HepG2 (cell line): ENCODE data around the gene PIGX. TPM values are rescaled to one million over a fixed set of nuclear protein-coding genes. Genes with fewer than 3 reads are reported as not detected.

Source experiments
- ATAC-seq: fragments of 200-7000 bp; cut with Tn5 transposase; 3 replicates; pipeline ENCODE4 v1.9.1; 2020; ENCODE audit warnings: mild to moderate bottlenecking, moderate library complexity
- BruUV-seq: library from RNA; stranded (reverse); fragments of 400-500 nt; replicated peaks from 2 replicates; lab custom pipeline; 2021; lab: Mats Ljungman, UMichigan
- CTCF ChIA-PET: fragments of 300-600 bp; formaldehyde crosslinking; extraction: SDS; loops from one replicate; lab custom pipeline; 2021; ENCODE audit warnings: low total read pairs, inconsistent platforms, low intra/inter-chr PET ratio; lab: Yijun Ruan, JAX
- POLR2A ChIA-PET: fragments of 350-600 bp; sonication (Branson Sonifier 250); formaldehyde crosslinking; loops from one replicate; lab custom pipeline; 2020; ENCODE audit warnings: antibody characterized with exemption, inconsistent platforms; lab: Yijun Ruan, JAX
- DNase-seq: peaks from one replicate; pipeline ENCODE4 v3.0.0-alpha.2; 2015; ENCODE audit warnings: low spot score
- FAIRE-seq: peaks from 3 replicates; lab custom pipeline; 2011; peaks lifted over from hg19 to GRCh38; lab: Jason Lieb, UNC
- H2AFZ ChIP-seq: one replicate; pipeline ENCODE4 v1.6.1; 2011; ENCODE audit warnings: low read length, inconsistent platforms
- H3K27ac ChIP-seq: fragments of 300-600 bp; 3 replicates; pipeline ENCODE4 v1.8.0; 2011; ENCODE audit warnings: mixed run types, mild to moderate bottlenecking, mixed read lengths, low read length, inconsistent platforms; ENCODE audit not compliant: insufficient read depth; ENCODE audit errors: extremely low read length
- H3K27me3 ChIP-seq, 2 experiments: fragments of 200-600 bp in 1 of 2; 2 replicates in 1 of 2; 3 replicates in 1 of 2; pipeline versions ENCODE4 v1.6.0 to v1.8.0; 2011; ENCODE audit warnings: low read length in 2 of 2, mild to moderate bottlenecking in 2 of 2, moderate library complexity in 2 of 2, inconsistent platforms in 1 of 2; ENCODE audit not compliant: insufficient read depth in 2 of 2, control insufficient read depth in 1 of 2
- H3K36me3 ChIP-seq, 2 experiments: fragments of 200-600 bp in 1 of 2; replicated peaks in 1 of 2; 2 replicates in 1 of 2; 3 replicates in 1 of 2; pipeline versions ENCODE4 v1.5.1 to v1.8.0; 2011; ENCODE audit warnings: low read length in 2 of 2, inconsistent platforms in 1 of 2; ENCODE audit not compliant: insufficient read depth in 2 of 2, control insufficient read depth in 1 of 2
- H3K4me1 ChIP-seq: 2 replicates; pipeline ENCODE4 v1.5.1; 2012; ENCODE audit warnings: low read length, inconsistent platforms; ENCODE audit not compliant: insufficient read depth
- H3K4me2 ChIP-seq: 2 replicates; pipeline ENCODE4 v1.6.0; 2011; ENCODE audit warnings: low read depth, low read length, inconsistent platforms
- H3K4me3 ChIP-seq, 3 experiments: fragments of 200-600 bp in 1 of 3; sonication (generic), shearing (Covaris generic) in 1 of 3; replicated peaks in 1 of 3; 2 replicates each; pipeline ENCODE4 v1.5.1; 2011 to 2016; ENCODE audit warnings: low read length in 3 of 3, inconsistent platforms in 2 of 3, low read depth in 2 of 3, mild to moderate bottlenecking in 2 of 3, control low read depth in 1 of 3, mixed read lengths in 1 of 3; ENCODE audit not compliant: insufficient read depth in 1 of 3
- H3K79me2 ChIP-seq: one replicate; pipeline ENCODE4 v1.6.1; 2011; ENCODE audit warnings: low read length, inconsistent platforms; ENCODE audit not compliant: insufficient read depth
- H3K9ac ChIP-seq: 2 replicates; pipeline ENCODE4 v1.6.0; 2011; ENCODE audit warnings: mild to moderate bottlenecking, low read depth, low read length, inconsistent platforms; ENCODE audit not compliant: insufficient read depth
- H3K9me3 ChIP-seq: 2 replicates; pipeline ENCODE4 v1.5.1; 2012; ENCODE audit warnings: mild to moderate bottlenecking, low read length
- H4K20me1 ChIP-seq: 2 replicates; pipeline ENCODE4 v1.6.0; 2011; ENCODE audit warnings: inconsistent platforms, mild to moderate bottlenecking, low read length, moderate library complexity; ENCODE audit not compliant: insufficient read depth
- BORCS8-MEF2B ChIP-seq: sonication (generic); formaldehyde crosslinking; IDR thresholded peaks from 2 replicates; pipeline ENCODE4 v1.8.0; 2022; ENCODE audit warnings: mild to moderate bottlenecking, missing genetic modification reagents
- CEBPZ ChIP-seq: IDR thresholded peaks from 2 replicates; pipeline ENCODE4 v1.6.1; 2012; ENCODE audit warnings: low read length, improper control_type of control experiment
- FOXA3 ChIP-seq: IDR thresholded peaks from 2 replicates; pipeline ENCODE4 v1.6.1; 2016; ENCODE audit warnings: missing genetic modification reagents, missing compliant biosample characterization
- GPBP1L1 ChIP-seq: sonication (generic); formaldehyde crosslinking; IDR thresholded peaks from 2 replicates; pipeline ENCODE4 v1.5.0; 2020; ENCODE audit warnings: mild to moderate bottlenecking, missing genetic modification reagents
- HOXA7 ChIP-seq: sonication (generic); formaldehyde crosslinking; IDR thresholded peaks from 2 replicates; pipeline ENCODE4 v1.8.1; 2022; ENCODE audit warnings: mild to moderate bottlenecking, missing genetic modification reagents, moderate library complexity
- MAFF ChIP-seq: IDR thresholded peaks from 2 replicates; pipeline ENCODE4 v1.6.1; 2011; ENCODE audit warnings: low read depth, low read length, improper control_type of control experiment
- WIZ ChIP-seq: sonication (generic); formaldehyde crosslinking; IDR thresholded peaks from 2 replicates; pipeline ENCODE4 v1.5.1; 2020; ENCODE audit warnings: mild to moderate bottlenecking, missing genetic modification reagents
- XBP1 ChIP-seq: sonication (generic); formaldehyde crosslinking; IDR thresholded peaks from 2 replicates; pipeline ENCODE4 v1.5.0; 2020; ENCODE audit warnings: missing genetic modification reagents
- ZBTB33 ChIP-seq: sonication (generic); formaldehyde crosslinking; IDR thresholded peaks from 2 replicates; pipeline ENCODE4 v1.4.0; 2020; ENCODE audit warnings: missing genetic modification reagents
- ZBTB46 ChIP-seq: sonication (generic); formaldehyde crosslinking; IDR thresholded peaks from 2 replicates; pipeline ENCODE4 v1.4.0; 2020; ENCODE audit warnings: mild to moderate bottlenecking, missing genetic modification reagents, borderline replicate concordance
- ZNF263 ChIP-seq: sonication (generic); formaldehyde crosslinking; IDR thresholded peaks from 2 replicates; pipeline ENCODE4 v1.4.0; 2020; ENCODE audit warnings: missing genetic modification reagents
- ZNF383 ChIP-seq: sonication (generic); formaldehyde crosslinking; IDR thresholded peaks from 2 replicates; pipeline ENCODE4 v1.4.0; 2020; ENCODE audit warnings: missing genetic modification reagents, mild to moderate bottlenecking, borderline replicate concordance
- ZSCAN22 ChIP-seq: sonication (generic); formaldehyde crosslinking; IDR thresholded peaks from 2 replicates; pipeline ENCODE4 v1.4.0; 2020; ENCODE audit warnings: mild to moderate bottlenecking, missing genetic modification reagents
- WGBS: methylation state at CpG from one replicate; pipeline ENCODE4 v1.1.6; 2017; ENCODE audit warnings: low lambda C conversion rate; 5-methylcytosine and 5-hydroxymethylcytosine counted together
- in situ Hi-C: cut with HindIII; loops from 2 replicates; pipeline ENCODE4 v1.10.0; 2017; ENCODE audit warnings: low pct_unique_long_range_greater_than_20kb; ENCODE audit not compliant: extremely low pct_ligation_motif_present
- intact Hi-C: fragments of 100-400 bp; cut with micrococcal nuclease; formaldehyde crosslinking; loops from one replicate; pipeline ENCODE4 v1.10.0; 2022; ENCODE audit not compliant: unreplicated experiment
- polyA plus RNA-seq, 8 experiments: library from polyadenylated mRNA; depleted of rRNA in 3 of 8; stranded (reverse) in 7 of 8; unstranded in 1 of 8; fragments of >200 nt; fragmentation: Illumina TruSeq in 4 of 8; extraction: Trizol in 4 of 8; gene quantifications; 2 replicates each; pipeline versions ENCODE4 v1.2.1 to v1.2.3, GENCODE V29; 2011 to 2016; ENCODE audit warnings: low read depth in 4 of 8, missing spikeins in 1 of 8, mixed read lengths in 1 of 8; ENCODE audit not compliant: insufficient read depth in 1 of 8
- total RNA-seq, 5 experiments: library from RNA; depleted of rRNA; stranded (reverse); fragments of >200 nt; fragmentation: Illumina TruSeq; extraction: Trizol; gene quantifications; 2 replicates each; pipeline ENCODE4 v1.2.3, GENCODE V29; 2016; ENCODE audit warnings: low read depth in 1 of 5

The PIGX gene
- total and polyA plus RNA-seq, 2 of the 13 experiments (the other 11 are each of a cell fraction or from before 2014, with no cell fraction given), result 13.2 to 21.3 TPM

GRCh38 chr3:196774191-196774820 is 62.1 kb downstream of the PIGX start:
- no peaks in the 10 kb centered on the region for H3K9me3 ChIP-seq
- ChIA-PET CTCF (no interaction called here), POLR2A (interaction anchor here (1.5 kb wide), 1 partner anchor 34 kb away, joined by 8 read pairs; the partner anchor contains the start of gene PAK2)
- no peak overlapping the region for H3K4me3 ChIP-seq
- intact Hi-C loops (no loop called here), in situ Hi-C loops (no loop called here)
- H3K27ac ChIP-seq, result peak overlapping the region; percentile 39
- no peak overlapping the region; the same call in 1 of the 2 replicates for H3K9ac ChIP-seq
- H3K36me3 ChIP-seq, result peaks cover 1 to 3% of the 10 kb centered on the region in 2 experiments; a peak in 2 of 5 replicates
- no TSS peak for BruUV-seq
- peaks cover 22% of the 10 kb centered on the region; the same call in 1 of the 2 replicates for H4K20me1 ChIP-seq
- peak overlapping the region; percentile 21 for H3K4me2 ChIP-seq
- peaks cover 52% of the 10 kb centered on the region for H3K4me1 ChIP-seq
- WGBS, result 31% methylated on average over 5 of the region's 5 CpGs
- DNase-seq (peak; percentile 70), ATAC-seq (peak; percentile 87), FAIRE-seq (no peak)
- H2AFZ ChIP-seq, result no peak overlapping the region
- H3K27me3 ChIP-seq, result no peaks in the 10 kb centered on the region
- H3K79me2 ChIP-seq, result peaks cover 91% of the 10 kb centered on the region
- TF ChIP-seq XBP1 (CRISPR knock-in tag) (no peak), ZSCAN22 (no peak), ZNF263 (CRISPR knock-in tag) (no peak), WIZ (CRISPR knock-in tag) (no peak), ZNF383 (CRISPR knock-in tag) (no peak), ZBTB33 (CRISPR knock-in tag) (0 out of 2 replicates have a peak, but pooled peaks have one; percentile 26), FOXA3 (peak; percentile 51; the same call in 1 of the 2 replicates), BORCS8-MEF2B (no peak), MAFF (peak; percentile 61), GPBP1L1 (no peak), CEBPZ (no peak), HOXA7 (CRISPR knock-in tag) (no peak), ZBTB46 (CRISPR knock-in tag) (no peak)
